Thyroid gland (tissue), 4 donors: ENCODE results near the gene EHMT1. TPM values are rescaled to one million over a fixed set of nuclear protein-coding genes. Genes with fewer than 3 reads are reported as not detected.

Source experiments
- DNase-seq, 2 donors: peaks; one replicate each; pipeline ENCODE4 v3.0.0-alpha.2; 2019
- H3K27ac ChIP-seq, 3 donors: fragments of 200-600 bp; sonication (generic); 1 replicate in 2 of 3; 2 replicates in 1 of 3; pipeline ENCODE4 v1.5.1; 2016 to 2019; ENCODE audit warnings: mild to moderate bottlenecking in 1 of 3, moderate library complexity in 1 of 3
- H3K27me3 ChIP-seq: fragments of 200-600 bp; sonication (generic); one replicate; pipeline ENCODE4 v1.5.1; 2019
- H3K36me3 ChIP-seq, 2 donors: fragments of 200-600 bp; sonication (generic); one replicate each; pipeline ENCODE4 v1.5.1; 2016 to 2019
- H3K4me1 ChIP-seq, 2 donors: fragments of 200-600 bp; sonication (generic); one replicate each; pipeline ENCODE4 v1.5.1; 2017 to 2019
- H3K4me3 ChIP-seq, 3 donors: fragments of 200-600 bp; sonication (generic); replicated peaks in 1 of 3; 1 replicate in 2 of 3; 2 replicates in 1 of 3; pipeline ENCODE4 v1.5.1; 2016; ENCODE audit warnings: mild to moderate bottlenecking in 1 of 3
- H3K9me3 ChIP-seq: fragments of 200-600 bp; sonication (generic); one replicate; pipeline ENCODE4 v1.5.1; 2017
- CTCF ChIP-seq, 6 experiments: fragments of 200-600 bp in 3 of 6; fragments of 450-650 bp in 3 of 6; sonication (generic) in 3 of 6; IDR thresholded peaks; one replicate each; pipeline ENCODE4 v1.5.1; 2016 to 2019; ENCODE audit warnings: antibody characterized with exemption in 6 of 6, mild to moderate bottlenecking in 2 of 6, inconsistent platforms in 1 of 6, moderate library complexity in 1 of 6
- POLR2A ChIP-seq, 2 donors: fragments of 450-650 bp; IDR thresholded peaks; one replicate each; pipeline ENCODE4 v1.6.1; 2017; ENCODE audit warnings: antibody characterized with exemption in 2 of 2, mild to moderate bottlenecking in 2 of 2, moderate library complexity in 1 of 2
- WGBS, 2 donors: methylation state at CpG; one replicate each; pipeline ENCODE4 v1.1.5; 2017; 5-methylcytosine and 5-hydroxymethylcytosine counted together
- intact Hi-C: fragments of 100-400 bp; cut with DNase I; formaldehyde crosslinking; loops from one replicate; pipeline ENCODE4 v1.15.1; 2023
- total RNA-seq, 4 donors: library from RNA; depleted of rRNA; stranded (reverse); fragments of >200 nt; gene quantifications; one replicate each; pipeline ENCODE4 v1.2.3, GENCODE V29; 2016

The EHMT1 gene
- total RNA-seq, 4 donors from 2014 or later, result 56.8 to 99.5 (median 94.4) TPM

- Histone ChIP-seq H3K9me3 (no peaks in the 10 kb centered on the region), H3K4me1 (no peaks in the 10 kb centered on the region), H3K36me3 (peaks cover 19 to 32% of the 10 kb centered on the region in 2 donors), H3K4me3 (no peak overlapping the region), H3K27ac (no peak overlapping the region), H3K27me3 (no peaks in the 10 kb centered on the region)
- no peak for DNase-seq
- intact Hi-C loops, result no loop called here
- 90 to 93% methylated on average over 20 of the region's 20 CpGs for WGBS, 2 donors
- TF ChIP-seq POLR2A (IDR thresholded peaks at IDR 0.05) (no peak), CTCF (IDR thresholded peaks at IDR 0.05) (no peak)
These were observed 170.6 kb downstream of the EHMT1 start for GRCh38 chr9:137789295-137789895.

- intact Hi-C loops, result no loop called here
- H3K36me3 ChIP-seq, result peaks cover 16 to 32% of the 10 kb centered on the region in 2 donors
- DNase-seq, result no peak
- no peaks in the 10 kb centered on the region for H3K9me3 ChIP-seq
- no peak for TF ChIP-seq POLR2A (IDR thresholded peaks at IDR 0.05)
- TF ChIP-seq CTCF (IDR thresholded peaks at IDR 0.05), result no peak
- no peak overlapping the region for H3K4me3 ChIP-seq
- H3K27me3 ChIP-seq, result no peaks in the 10 kb centered on the region
- WGBS, 2 donors, result 84 to 87% methylated on average over 7 of the region's 7 CpGs
- H3K27ac ChIP-seq, result no peak overlapping the region
- peaks cover 3 to 4% of the 10 kb centered on the region in 2 donors for H3K4me1 ChIP-seq
These were observed 173.1 kb downstream of the EHMT1 start for GRCh38 chr9:137791947-137792346.

- no peak overlapping the region for H3K4me3 ChIP-seq
- DNase-seq, result no peak
- peaks cover 16 to 28% of the 10 kb centered on the region in 2 donors for H3K36me3 ChIP-seq
- no peak overlapping the region for H3K27ac ChIP-seq
- H3K27me3 ChIP-seq, result no peaks in the 10 kb centered on the region
- TF ChIP-seq POLR2A (IDR thresholded peaks at IDR 0.05), result no peak
- TF ChIP-seq CTCF (IDR thresholded peaks at IDR 0.05), result no peak
- H3K4me1 ChIP-seq, result peaks cover 8 to 16% of the 10 kb centered on the region in 2 donors
- 95% methylated on average over 13 of the region's 13 CpGs for WGBS, 2 donors
- H3K9me3 ChIP-seq, result no peaks in the 10 kb centered on the region
- intact Hi-C loops, result no loop called here
These were observed 174.5 kb downstream of the EHMT1 start for GRCh38 chr9:137793196-137793841.

DNA sequence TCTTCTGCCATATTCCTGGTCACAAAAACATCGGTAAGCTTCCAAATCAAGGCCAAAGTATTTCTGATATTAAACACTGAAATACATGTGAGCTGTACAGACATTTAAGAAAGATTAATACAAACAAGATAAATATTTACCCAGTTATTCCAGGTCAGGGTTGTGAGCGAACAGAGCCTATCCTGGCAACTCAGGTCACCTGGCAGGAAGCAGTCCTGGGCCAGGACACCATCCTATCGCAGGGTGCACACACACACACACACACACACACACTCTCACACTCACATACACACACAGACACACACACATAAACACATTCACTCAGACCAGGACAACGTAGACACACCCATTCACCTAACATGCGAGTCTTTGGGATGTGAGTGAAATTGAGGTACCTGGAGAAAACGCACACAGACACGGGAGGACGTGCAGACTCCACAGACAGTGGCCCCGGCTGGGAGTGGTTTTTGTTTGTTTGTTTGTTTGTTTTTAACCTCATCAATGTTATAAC is 176.4 kb downstream of the EHMT1 start:
- DNase-seq, result no peak
- Histone ChIP-seq H3K27me3 (no peaks in the 10 kb centered on the region), H3K36me3 (peaks cover 28 to 40% of the 10 kb centered on the region in 2 donors), H3K27ac (no peak overlapping the region), H3K4me1 (peaks cover 8 to 16% of the 10 kb centered on the region in 2 donors), H3K9me3 (no peaks in the 10 kb centered on the region), H3K4me3 (no peak overlapping the region)
- WGBS, 2 donors, result 89 to 90% methylated on average over 9 of the region's 9 CpGs
- TF ChIP-seq POLR2A (IDR thresholded peaks at IDR 0.05), result no peak
- no peak for TF ChIP-seq CTCF (IDR thresholded peaks at IDR 0.05)
- intact Hi-C loops, result no loop called here
